WTC11 (cell line): ENCODE data around the gene CAMK2N2. TPM values are rescaled to one million over a fixed set of nuclear protein-coding genes. Genes with fewer than 3 reads are reported as not detected.

Source experiments
- ATAC-seq: fragments of 200-7000 bp; cut with Tn5 transposase; 2 replicates; pipeline ENCODE4 v1.10.0; 2021; ENCODE audit warnings: mild to moderate bottlenecking, moderate library complexity
- CTCF ChIA-PET: fragments of 300-600 bp; sonication (Branson Sonifier 250); formaldehyde crosslinking; loops from one replicate; lab custom pipeline; 2021; ENCODE audit warnings: antibody characterized with exemption; lab: Charles Lee
- POLR2A ChIA-PET: fragments of 350-600 bp; sonication (Branson Sonifier 250); formaldehyde crosslinking; loops from one replicate; lab custom pipeline; 2021; ENCODE audit warnings: antibody characterized with exemption; lab: Charles Lee
- DNase-seq: peaks from one replicate; pipeline ENCODE4 v3.0.0; 2021; ENCODE audit warnings: low spot score
- H3K27ac Mint-ChIP-seq: 2 replicates; pipeline ENCODE4 v1.8.0; 2021; ENCODE audit warnings: mixed read lengths
- H3K27me3 Mint-ChIP-seq: 2 replicates; pipeline ENCODE4 v1.8.0; 2021; ENCODE audit warnings: low read depth, mild to moderate bottlenecking, moderate library complexity, mixed read lengths
- H3K36me3 Mint-ChIP-seq: 2 replicates; pipeline ENCODE4 v1.8.0; 2021; ENCODE audit warnings: mixed read lengths
- H3K4me1 Mint-ChIP-seq: 2 replicates; pipeline ENCODE4 v1.8.0; 2022; ENCODE audit warnings: mixed read lengths
- H3K4me3 Mint-ChIP-seq: 2 replicates; pipeline ENCODE4 v1.8.0; 2021; ENCODE audit warnings: mild to moderate bottlenecking, moderate library complexity, mixed read lengths
- H3K9me3 Mint-ChIP-seq: 2 replicates; pipeline ENCODE4 v1.8.0; 2021; ENCODE audit warnings: mixed read lengths
- ATF1 ChIP-seq: sonication (generic); formaldehyde crosslinking; IDR thresholded peaks from 2 replicates; pipeline ENCODE4 v1.8.1; 2023; ENCODE audit warnings: mild to moderate bottlenecking, moderate library complexity, missing genetic modification reagents
- CBFB ChIP-seq: sonication (generic); formaldehyde crosslinking; IDR thresholded peaks from 2 replicates; pipeline ENCODE4 v1.8.1; 2022; ENCODE audit warnings: mild to moderate bottlenecking, low read depth, missing genetic modification reagents
- CREB1 ChIP-seq: sonication (generic); formaldehyde crosslinking; IDR thresholded peaks from 2 replicates; pipeline ENCODE4 v1.8.0; 2023; ENCODE audit warnings: mild to moderate bottlenecking, missing genetic modification reagents
- FOXK1 ChIP-seq: sonication (generic); formaldehyde crosslinking; IDR thresholded peaks from 2 replicates; pipeline ENCODE4 v1.8.0; 2022; ENCODE audit warnings: mild to moderate bottlenecking, moderate library complexity, missing genetic modification reagents
- JAZF1 ChIP-seq: fragments of 250-450 bp; sonication (Bioruptor Pico); IDR thresholded peaks from 2 replicates; pipeline ENCODE4 v1.9.0; 2021; ENCODE audit warnings: moderate library complexity, mild to moderate bottlenecking, inconsistent platforms
- MAX ChIP-seq: sonication (generic); formaldehyde crosslinking; IDR thresholded peaks from 2 replicates; pipeline ENCODE4 v1.8.0; 2022; ENCODE audit warnings: mild to moderate bottlenecking, missing genetic modification reagents
- NR3C1 ChIP-seq: sonication (generic); formaldehyde crosslinking; conservative IDR thresholded peaks from 2 replicates; pipeline ENCODE4 v1.8.1; 2023; ENCODE audit warnings: low read depth, mild to moderate bottlenecking, missing genetic modification reagents
- PRDM15 ChIP-seq: sonication (generic); formaldehyde crosslinking; IDR thresholded peaks from 2 replicates; pipeline ENCODE4 v1.8.0; 2022; ENCODE audit warnings: missing genetic modification reagents
- ZNF396 ChIP-seq: fragments of 250-450 bp; sonication (Bioruptor Pico); IDR thresholded peaks from 2 replicates; pipeline ENCODE4 v1.8.0; 2021; ENCODE audit warnings: mild to moderate bottlenecking, moderate library complexity, borderline replicate concordance
- total RNA-seq: library from RNA; stranded (reverse); gene quantifications from 3 replicates; pipeline ENCODE4 v1.2.3, GENCODE V29; 2021
- TF ChIP-seq, protein P1 (sequence below): fragments of 250-450 bp; sonication (Bioruptor Pico); IDR thresholded peaks from 2 replicates; pipeline ENCODE4 v1.9.0; 2021; ENCODE audit warnings: moderate library complexity, mild to moderate bottlenecking, inconsistent platforms, borderline replicate concordance
- TF ChIP-seq, protein P2 (sequence below): sonication (generic); formaldehyde crosslinking; IDR thresholded peaks from 2 replicates; pipeline ENCODE4 v1.8.1; 2023; ENCODE audit warnings: mild to moderate bottlenecking, missing genetic modification reagents
- TF ChIP-seq, protein P3 (sequence below): sonication (generic); formaldehyde crosslinking; IDR thresholded peaks from 2 replicates; pipeline ENCODE4 v1.8.0; 2023; ENCODE audit warnings: mild to moderate bottlenecking, missing genetic modification reagents
- TF ChIP-seq, protein P4 (sequence below): fragments of 200-600 bp; IDR thresholded peaks from 2 replicates; pipeline ENCODE4 v1.8.0; 2022; ENCODE audit warnings: antibody characterized with exemption
- TF ChIP-seq, protein P5 (sequence below): sonication (generic); formaldehyde crosslinking; IDR thresholded peaks from 2 replicates; pipeline ENCODE4 v1.8.1; 2022; ENCODE audit warnings: missing genetic modification reagents, borderline replicate concordance

CAMK2N2 gene
- total RNA-seq, 1 experiment from 2014 or later: 10.5 TPM

DNA sequence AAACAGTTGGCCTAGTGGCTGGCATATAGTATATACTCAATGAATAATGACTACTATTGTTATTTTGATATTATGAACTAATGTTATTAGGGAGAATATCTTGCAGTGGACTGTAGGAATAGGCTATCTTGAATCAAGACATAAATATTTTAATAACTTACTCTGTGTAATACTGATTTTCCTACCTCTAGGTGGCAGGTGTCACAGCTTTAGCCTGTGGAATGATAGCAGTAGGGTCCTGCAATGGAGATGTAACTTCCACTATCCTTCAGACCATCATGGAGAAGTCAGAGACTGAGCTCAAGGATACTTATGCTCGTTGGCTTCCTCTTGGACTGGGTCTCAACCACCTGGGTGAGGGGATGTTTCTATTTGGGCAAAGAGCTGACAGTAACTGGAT, 44.2 kb upstream of the CAMK2N2 start:
- CTCF ChIA-PET: interaction anchor here (1.1 kb wide), 1 partner anchor 33 kb away, joined by 3 read pairs; no protein-coding TSS in a partner anchor
- H3K4me3 Mint-ChIP-seq: no peak overlapping the region
- TF ChIP-seq ZNF396 (CRISPR knock-in tag): no peak
- TF ChIP-seq, protein P1, sequence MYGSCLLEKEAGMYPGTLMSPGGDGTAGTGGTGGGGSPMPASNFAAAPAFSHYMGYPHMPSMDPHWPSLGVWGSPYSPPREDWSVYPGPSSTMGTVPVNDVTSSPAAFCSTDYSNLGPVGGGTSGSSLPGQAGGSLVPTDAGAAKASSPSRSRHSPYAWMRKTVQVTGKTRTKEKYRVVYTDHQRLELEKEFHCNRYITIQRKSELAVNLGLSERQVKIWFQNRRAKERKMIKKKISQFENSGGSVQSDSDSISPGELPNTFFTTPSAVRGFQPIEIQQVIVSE: no peak
- TF ChIP-seq, protein P2, sequence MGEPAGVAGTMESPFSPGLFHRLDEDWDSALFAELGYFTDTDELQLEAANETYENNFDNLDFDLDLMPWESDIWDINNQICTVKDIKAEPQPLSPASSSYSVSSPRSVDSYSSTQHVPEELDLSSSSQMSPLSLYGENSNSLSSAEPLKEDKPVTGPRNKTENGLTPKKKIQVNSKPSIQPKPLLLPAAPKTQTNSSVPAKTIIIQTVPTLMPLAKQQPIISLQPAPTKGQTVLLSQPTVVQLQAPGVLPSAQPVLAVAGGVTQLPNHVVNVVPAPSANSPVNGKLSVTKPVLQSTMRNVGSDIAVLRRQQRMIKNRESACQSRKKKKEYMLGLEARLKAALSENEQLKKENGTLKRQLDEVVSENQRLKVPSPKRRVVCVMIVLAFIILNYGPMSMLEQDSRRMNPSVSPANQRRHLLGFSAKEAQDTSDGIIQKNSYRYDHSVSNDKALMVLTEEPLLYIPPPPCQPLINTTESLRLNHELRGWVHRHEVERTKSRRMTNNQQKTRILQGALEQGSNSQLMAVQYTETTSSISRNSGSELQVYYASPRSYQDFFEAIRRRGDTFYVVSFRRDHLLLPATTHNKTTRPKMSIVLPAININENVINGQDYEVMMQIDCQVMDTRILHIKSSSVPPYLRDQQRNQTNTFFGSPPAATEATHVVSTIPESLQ (CRISPR knock-in tag): no peak
- TF ChIP-seq, protein P3, sequence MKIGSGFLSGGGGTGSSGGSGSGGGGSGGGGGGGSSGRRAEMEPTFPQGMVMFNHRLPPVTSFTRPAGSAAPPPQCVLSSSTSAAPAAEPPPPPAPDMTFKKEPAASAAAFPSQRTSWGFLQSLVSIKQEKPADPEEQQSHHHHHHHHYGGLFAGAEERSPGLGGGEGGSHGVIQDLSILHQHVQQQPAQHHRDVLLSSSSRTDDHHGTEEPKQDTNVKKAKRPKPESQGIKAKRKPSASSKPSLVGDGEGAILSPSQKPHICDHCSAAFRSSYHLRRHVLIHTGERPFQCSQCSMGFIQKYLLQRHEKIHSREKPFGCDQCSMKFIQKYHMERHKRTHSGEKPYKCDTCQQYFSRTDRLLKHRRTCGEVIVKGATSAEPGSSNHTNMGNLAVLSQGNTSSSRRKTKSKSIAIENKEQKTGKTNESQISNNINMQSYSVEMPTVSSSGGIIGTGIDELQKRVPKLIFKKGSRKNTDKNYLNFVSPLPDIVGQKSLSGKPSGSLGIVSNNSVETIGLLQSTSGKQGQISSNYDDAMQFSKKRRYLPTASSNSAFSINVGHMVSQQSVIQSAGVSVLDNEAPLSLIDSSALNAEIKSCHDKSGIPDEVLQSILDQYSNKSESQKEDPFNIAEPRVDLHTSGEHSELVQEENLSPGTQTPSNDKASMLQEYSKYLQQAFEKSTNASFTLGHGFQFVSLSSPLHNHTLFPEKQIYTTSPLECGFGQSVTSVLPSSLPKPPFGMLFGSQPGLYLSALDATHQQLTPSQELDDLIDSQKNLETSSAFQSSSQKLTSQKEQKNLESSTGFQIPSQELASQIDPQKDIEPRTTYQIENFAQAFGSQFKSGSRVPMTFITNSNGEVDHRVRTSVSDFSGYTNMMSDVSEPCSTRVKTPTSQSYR (CRISPR knock-in tag): no peak
- no peak for TF ChIP-seq ATF1 (CRISPR knock-in tag)
- TF ChIP-seq, protein P4, sequence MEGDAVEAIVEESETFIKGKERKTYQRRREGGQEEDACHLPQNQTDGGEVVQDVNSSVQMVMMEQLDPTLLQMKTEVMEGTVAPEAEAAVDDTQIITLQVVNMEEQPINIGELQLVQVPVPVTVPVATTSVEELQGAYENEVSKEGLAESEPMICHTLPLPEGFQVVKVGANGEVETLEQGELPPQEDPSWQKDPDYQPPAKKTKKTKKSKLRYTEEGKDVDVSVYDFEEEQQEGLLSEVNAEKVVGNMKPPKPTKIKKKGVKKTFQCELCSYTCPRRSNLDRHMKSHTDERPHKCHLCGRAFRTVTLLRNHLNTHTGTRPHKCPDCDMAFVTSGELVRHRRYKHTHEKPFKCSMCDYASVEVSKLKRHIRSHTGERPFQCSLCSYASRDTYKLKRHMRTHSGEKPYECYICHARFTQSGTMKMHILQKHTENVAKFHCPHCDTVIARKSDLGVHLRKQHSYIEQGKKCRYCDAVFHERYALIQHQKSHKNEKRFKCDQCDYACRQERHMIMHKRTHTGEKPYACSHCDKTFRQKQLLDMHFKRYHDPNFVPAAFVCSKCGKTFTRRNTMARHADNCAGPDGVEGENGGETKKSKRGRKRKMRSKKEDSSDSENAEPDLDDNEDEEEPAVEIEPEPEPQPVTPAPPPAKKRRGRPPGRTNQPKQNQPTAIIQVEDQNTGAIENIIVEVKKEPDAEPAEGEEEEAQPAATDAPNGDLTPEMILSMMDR: no peak
- no peak for TF ChIP-seq CREB1 (CRISPR knock-in tag)
- TF ChIP-seq PRDM15 (CRISPR knock-in tag): no peak
- TF ChIP-seq MAX (CRISPR knock-in tag): no peak

GRCh38 chr3:184300378-184300720, 39.0 kb upstream of the CAMK2N2 start:
- H3K27me3 Mint-ChIP-seq: no peaks in the 10 kb centered on the region
- H3K36me3 Mint-ChIP-seq: peaks cover 54% of the 10 kb centered on the region
- TF ChIP-seq, protein P5, sequence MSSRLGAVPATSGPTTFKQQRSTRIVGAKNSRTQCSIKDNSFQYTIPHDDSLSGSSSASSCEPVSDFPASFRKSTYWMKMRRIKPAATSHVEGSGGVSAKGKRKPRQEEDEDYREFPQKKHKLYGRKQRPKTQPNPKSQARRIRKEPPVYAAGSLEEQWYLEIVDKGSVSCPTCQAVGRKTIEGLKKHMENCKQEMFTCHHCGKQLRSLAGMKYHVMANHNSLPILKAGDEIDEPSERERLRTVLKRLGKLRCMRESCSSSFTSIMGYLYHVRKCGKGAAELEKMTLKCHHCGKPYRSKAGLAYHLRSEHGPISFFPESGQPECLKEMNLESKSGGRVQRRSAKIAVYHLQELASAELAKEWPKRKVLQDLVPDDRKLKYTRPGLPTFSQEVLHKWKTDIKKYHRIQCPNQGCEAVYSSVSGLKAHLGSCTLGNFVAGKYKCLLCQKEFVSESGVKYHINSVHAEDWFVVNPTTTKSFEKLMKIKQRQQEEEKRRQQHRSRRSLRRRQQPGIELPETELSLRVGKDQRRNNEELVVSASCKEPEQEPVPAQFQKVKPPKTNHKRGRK (CRISPR knock-in tag): no peak
- TF ChIP-seq CBFB (CRISPR knock-in tag): no peak
- no peak for TF ChIP-seq FOXK1
- no peak for TF ChIP-seq JAZF1 (CRISPR knock-in tag)
- TF ChIP-seq NR3C1 (CRISPR knock-in tag): no peak
- CTCF ChIA-PET: no interaction called here
- POLR2A ChIA-PET: no interaction called here
- H3K4me1 Mint-ChIP-seq: peaks cover 12% of the 10 kb centered on the region
- H3K27ac Mint-ChIP-seq: peak overlapping the region; percentile 70; the same call in 1 of the 2 replicates
- no peaks in the 10 kb centered on the region for H3K9me3 Mint-ChIP-seq
- peak overlapping the region; percentile 96 for H3K4me3 Mint-ChIP-seq
- ATAC-seq: no peak
- no peak for DNase-seq

More for the DNA sequence above, 44.2 kb upstream of the CAMK2N2 start:
- Mint-ChIP-seq H3K9me3 (no peaks in the 10 kb centered on the region), H3K27me3 (no peaks in the 10 kb centered on the region), H3K36me3 (peaks cover 87% of the 10 kb centered on the region), H3K4me1 (peaks cover 1% of the 10 kb centered on the region; the same call in 1 of the 2 replicates), H3K27ac (no peak overlapping the region)
- DNase-seq (no peak), ATAC-seq (peak; percentile 26; the same call in 1 of the 2 replicates)
- POLR2A ChIA-PET: no interaction called here
